Spleen (tissue), 11 donors: ENCODE data around the gene KCTD5. TPM values are rescaled to one million over a fixed set of nuclear protein-coding genes. Genes with fewer than 3 reads are reported as not detected.
A peak's percentile ranks its signal among the peaks of the same experiment; 100 is the strongest.

Experiments
- DNase-seq: peaks from one replicate; pipeline ENCODE4 v3.0.0-alpha.2; 2020
- H3K27ac ChIP-seq, 8 donors: fragments of 200-600 bp; sonication (generic) in 7 of 8; 1 replicate in 4 of 8; 2 replicates in 4 of 8; pipeline versions ENCODE4 v1.5.0 to v1.8.0; 2016 to 2021; ENCODE audit warnings: inconsistent platforms in 4 of 8, mild to moderate bottlenecking in 4 of 8, moderate library complexity in 1 of 8
- H3K27me3 ChIP-seq, 7 donors: fragments of 200-600 bp; sonication (generic) in 6 of 7; replicated peaks in 1 of 7; 1 replicate in 4 of 7; 2 replicates in 3 of 7; pipeline versions ENCODE4 v1.5.0 to v1.8.0; 2016 to 2021; ENCODE audit warnings: inconsistent platforms in 3 of 7, mild to moderate bottlenecking in 1 of 7
- H3K36me3 ChIP-seq, 6 donors: fragments of 200-600 bp; sonication (generic) in 5 of 6; 1 replicate in 4 of 6; 2 replicates in 2 of 6; pipeline versions ENCODE4 v1.5.0 to v1.8.0; 2016 to 2021; ENCODE audit warnings: inconsistent platforms in 2 of 6
- H3K4me1 ChIP-seq, 6 donors: fragments of 200-600 bp; sonication (generic) in 5 of 6; 1 replicate in 3 of 6; 2 replicates in 3 of 6; pipeline versions ENCODE4 v1.5.0 to v1.8.0; 2016 to 2021; ENCODE audit warnings: inconsistent platforms in 3 of 6
- H3K4me3 ChIP-seq, 8 donors: fragments of 200-600 bp; sonication (generic) in 7 of 8; 1 replicate in 4 of 8; 2 replicates in 4 of 8; pipeline versions ENCODE4 v1.5.0 to v1.8.0; 2016 to 2021; ENCODE audit warnings: inconsistent platforms in 4 of 8, mild to moderate bottlenecking in 4 of 8, moderate library complexity in 2 of 8
- H3K9me3 ChIP-seq, 8 donors: fragments of 200-600 bp; sonication (generic) in 7 of 8; 1 replicate in 4 of 8; 2 replicates in 4 of 8; pipeline versions ENCODE4 v1.5.0 to v1.8.0; 2016 to 2021; ENCODE audit warnings: inconsistent platforms in 4 of 8
- POLR2A ChIP-seq, 3 donors: fragments of 450-650 bp; IDR thresholded peaks; one replicate each; pipeline ENCODE4 v1.5.1; 2017; ENCODE audit warnings: antibody characterized with exemption in 3 of 3, mild to moderate bottlenecking in 1 of 3
- POLR2AphosphoS5 ChIP-seq, 3 donors: sonication (generic); formaldehyde crosslinking; IDR thresholded peaks; one replicate each; pipeline ENCODE4 v1.5.1; 2017; ENCODE audit warnings: antibody characterized with exemption in 3 of 3
- WGBS, 5 donors: extraction: QIAGEN DNeasy Blood & Tissue Kit in 3 of 5; methylation state at CpG; one replicate each; pipeline versions ENCODE4 v1.1.5 to v1.1.7; 2013 to 2018; 5-methylcytosine and 5-hydroxymethylcytosine counted together
- intact Hi-C: fragments of 100-400 bp; cut with DNase I; formaldehyde crosslinking; loops from one replicate; pipeline ENCODE4 v1.15.0; 2023; ENCODE audit warnings: low total_unique reads
- polyA plus RNA-seq, 3 donors: library from polyadenylated mRNA; stranded (reverse); fragments of 200-250 nt; gene quantifications; one replicate each; pipeline ENCODE4 v1.2.1, GENCODE V29; 2013
- total RNA-seq, 7 donors: library from RNA; depleted of rRNA in 3 of 7; stranded (reverse); fragments of >200 nt in 3 of 7; fragmentation: NEBNext Ultra II Directional in 4 of 7; extraction: Animal tissue kit (Norgen Biotek cat#: 25700) in 4 of 7; gene quantifications; one replicate each; pipeline versions ENCODE4 v1.1.0 to v1.2.1, GENCODE V29; 2016 to 2021
- TF ChIP-seq, protein P1 (sequence below), 11 experiments: fragments of 200-600 bp in 7 of 11; fragments of 450-650 bp in 4 of 11; sonication (generic) in 4 of 11; IDR thresholded peaks in 8 of 11; conservative IDR thresholded peaks in 3 of 11; 1 replicate in 7 of 11; 2 replicates in 4 of 11; pipeline versions ENCODE4 v1.4.0 to v1.8.0; 2016 to 2021; ENCODE audit warnings: antibody characterized with exemption in 11 of 11, inconsistent platforms in 4 of 11, mild to moderate bottlenecking in 1 of 11
- donor health status: healthy with polysubstance abuse.
- donor health status: DM: no; HTN: no; CAD: no; lungs with moderate emphysema.
- donor health status: DM: no; HTN: no; CAD: no.
- donor health status: Bipolar disorder and iron deficiency.
- donor health status: healthy.
- donor health status: DM: no; HTN: no; CAD: no.
- donor health status: DM: yes; HTN: yes; CAD: no.

KCTD5 gene
- total and polyA plus RNA-seq, 10 donors, result 13.1 to 32.1 (median 26.5) TPM

GRCh38 chr16:2748757-2749455 is 66.6 kb downstream of the KCTD5 start:
- WGBS, 5 donors, result 81 to 92% (median 87%) methylated on average over 5 to 7 of the region's 7 CpGs
- peak; percentile 46 for DNase-seq
- intact Hi-C loops, result no loop called here

GRCh38 chr16:2749476-2749875 is 67.2 kb downstream of the KCTD5 start:
- Histone ChIP-seq H3K36me3 (no peaks in the 10 kb centered on the region), H3K27me3 (no peaks in the 10 kb centered on the region), H3K27ac (no peak overlapping the region), H3K9me3 (no peaks in the 10 kb centered on the region), H3K4me3 (no peak overlapping the region), H3K4me1 (peaks cover 9 to 30% (median 22%) of the 10 kb centered on the region in 6 donors)
- DNase-seq, result peak; percentile 72
- intact Hi-C loops, result no loop called here
- TF ChIP-seq POLR2A (IDR thresholded peaks at IDR 0.05) (no peak), POLR2AphosphoS5 (IDR thresholded peaks at IDR 0.05) (no peak)
- TF ChIP-seq, protein P1, sequence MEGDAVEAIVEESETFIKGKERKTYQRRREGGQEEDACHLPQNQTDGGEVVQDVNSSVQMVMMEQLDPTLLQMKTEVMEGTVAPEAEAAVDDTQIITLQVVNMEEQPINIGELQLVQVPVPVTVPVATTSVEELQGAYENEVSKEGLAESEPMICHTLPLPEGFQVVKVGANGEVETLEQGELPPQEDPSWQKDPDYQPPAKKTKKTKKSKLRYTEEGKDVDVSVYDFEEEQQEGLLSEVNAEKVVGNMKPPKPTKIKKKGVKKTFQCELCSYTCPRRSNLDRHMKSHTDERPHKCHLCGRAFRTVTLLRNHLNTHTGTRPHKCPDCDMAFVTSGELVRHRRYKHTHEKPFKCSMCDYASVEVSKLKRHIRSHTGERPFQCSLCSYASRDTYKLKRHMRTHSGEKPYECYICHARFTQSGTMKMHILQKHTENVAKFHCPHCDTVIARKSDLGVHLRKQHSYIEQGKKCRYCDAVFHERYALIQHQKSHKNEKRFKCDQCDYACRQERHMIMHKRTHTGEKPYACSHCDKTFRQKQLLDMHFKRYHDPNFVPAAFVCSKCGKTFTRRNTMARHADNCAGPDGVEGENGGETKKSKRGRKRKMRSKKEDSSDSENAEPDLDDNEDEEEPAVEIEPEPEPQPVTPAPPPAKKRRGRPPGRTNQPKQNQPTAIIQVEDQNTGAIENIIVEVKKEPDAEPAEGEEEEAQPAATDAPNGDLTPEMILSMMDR (IDR thresholded peaks at IDR 0.05 in 8 of 11, conservative IDR thresholded peaks at IDR 0.05 in 3 of 11), result no peak
- 95 to 99% (median 97%) methylated on average over 5 of the region's 5 CpGs for WGBS, 5 donors

More at GRCh38 chr16:2748757-2749455, 66.6 kb downstream of the KCTD5 start:
- Histone ChIP-seq H3K27me3 (no peaks in the 10 kb centered on the region), H3K27ac (no peak overlapping the region), H3K4me3 (no peak overlapping the region), H3K4me1 (peaks cover 4 to 24% (median 17%) of the 10 kb centered on the region in 6 donors), H3K36me3 (no peaks in the 10 kb centered on the region), H3K9me3 (no peaks in the 10 kb centered on the region)
- TF ChIP-seq POLR2AphosphoS5 (IDR thresholded peaks at IDR 0.05), result no peak
- TF ChIP-seq, protein P1 (IDR thresholded peaks at IDR 0.05 in 8 of 11, conservative IDR thresholded peaks at IDR 0.05 in 3 of 11), result no peak
- no peak for TF ChIP-seq POLR2A (IDR thresholded peaks at IDR 0.05)

DNA sequence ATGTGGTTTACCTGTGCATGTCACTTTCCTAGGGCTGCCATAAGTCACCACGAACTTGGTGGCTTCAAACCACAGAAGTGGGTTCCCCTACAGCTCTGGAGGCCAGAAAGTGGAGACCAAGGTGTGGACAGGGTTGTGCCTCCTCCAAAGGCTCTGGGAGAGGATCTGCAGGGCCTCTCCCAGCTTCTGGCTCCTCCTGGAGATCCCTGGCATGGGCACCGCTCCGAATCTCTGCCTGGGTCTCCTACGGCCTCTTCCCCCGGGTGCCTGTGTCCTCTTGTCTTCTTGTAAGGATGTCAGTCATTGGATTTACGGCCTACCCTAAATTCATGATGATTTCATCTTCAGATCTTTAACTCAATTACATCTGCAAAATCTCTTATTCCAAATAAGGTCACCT is 67.6 kb downstream of the KCTD5 start:
- Histone ChIP-seq H3K9me3 (no peaks in the 10 kb centered on the region), H3K27ac (no peak overlapping the region), H3K4me3 (no peak overlapping the region), H3K4me1 (peaks cover 14 to 35% (median 27%) of the 10 kb centered on the region in 6 donors), H3K27me3 (no peaks in the 10 kb centered on the region), H3K36me3 (no peaks in the 10 kb centered on the region)
- 88 to 94% (median 89%) methylated on average over 6 of the region's 6 CpGs for WGBS, 5 donors
- peak; percentile 64 for DNase-seq
- intact Hi-C loops, result no loop called here
- TF ChIP-seq POLR2A (IDR thresholded peaks at IDR 0.05) (no peak), POLR2AphosphoS5 (IDR thresholded peaks at IDR 0.05) (no peak)
- TF ChIP-seq, protein P1 (IDR thresholded peaks at IDR 0.05 in 8 of 11, conservative IDR thresholded peaks at IDR 0.05 in 3 of 11), result no peak

GRCh38 chr16:2751577-2752034 is 69.3 kb downstream of the KCTD5 start:
- intact Hi-C loops, result no loop called here
- WGBS, 5 donors, result 54 to 71% (median 59%) methylated on average over 19 to 23 of the region's 23 CpGs
- no peak for TF ChIP-seq POLR2A (IDR thresholded peaks at IDR 0.05)
- TF ChIP-seq, protein P1 (IDR thresholded peaks at IDR 0.05 in 8 of 11, conservative IDR thresholded peaks at IDR 0.05 in 3 of 11), result no peak
- no peak for TF ChIP-seq POLR2AphosphoS5 (IDR thresholded peaks at IDR 0.05)
- H3K36me3 ChIP-seq, result peaks cover 0 to 6% (median 0%) of the 10 kb centered on the region in 6 donors
- peak; percentile 87 for DNase-seq
- peak overlapping the region; percentile 98 to 100 (median 100) for H3K27ac ChIP-seq
- H3K4me3 ChIP-seq, result peak overlapping the region; percentile 63 to 97 (median 86)
- no peaks in the 10 kb centered on the region for H3K9me3 ChIP-seq
- H3K4me1 ChIP-seq, result peaks cover 30 to 51% (median 44%) of the 10 kb centered on the region in 6 donors
- no peaks in the 10 kb centered on the region for H3K27me3 ChIP-seq
